Daoy (cell line): Measurements from ENCODE around the gene ATIC. TPM values are rescaled to one million over a fixed set of nuclear protein-coding genes. Genes with fewer than 3 reads are reported as not detected.

Source experiments
- DNase-seq: peaks from one replicate; pipeline ENCODE4 v3.0.0-alpha.2; 2015; ENCODE audit warnings: low read depth
- total RNA-seq: library from RNA; depleted of rRNA; stranded (reverse); fragments of >200 nt; shearing (Covaris generic); gene quantifications from 2 replicates; pipeline ENCODE4 v1.2.3, GENCODE V29; 2014; rRNA removed

The ATIC gene
- total RNA-seq = 26.3 and 44.6 TPM in 2 replicates

GRCh38 chr2:215311625-215312396, at the start of gene ATIC:
Gene ATIC, plus strand, starts transcription at chr2:215312059. Its CDS starts 84 bp downstream, at chr2:215312143.
- peak; percentile 97 for DNase-seq

- no peak for DNase-seq
Observed at GRCh38 chr2:215262303-215262702, 49.6 kb upstream of the ATIC start.

GRCh38 chr2:215262741-215263362, 49.0 kb upstream of the ATIC start:
- no peak for DNase-seq

GRCh38 chr2:215264374-215264773, 47.5 kb upstream of the ATIC start:
- DNase-seq = no peak

DNA sequence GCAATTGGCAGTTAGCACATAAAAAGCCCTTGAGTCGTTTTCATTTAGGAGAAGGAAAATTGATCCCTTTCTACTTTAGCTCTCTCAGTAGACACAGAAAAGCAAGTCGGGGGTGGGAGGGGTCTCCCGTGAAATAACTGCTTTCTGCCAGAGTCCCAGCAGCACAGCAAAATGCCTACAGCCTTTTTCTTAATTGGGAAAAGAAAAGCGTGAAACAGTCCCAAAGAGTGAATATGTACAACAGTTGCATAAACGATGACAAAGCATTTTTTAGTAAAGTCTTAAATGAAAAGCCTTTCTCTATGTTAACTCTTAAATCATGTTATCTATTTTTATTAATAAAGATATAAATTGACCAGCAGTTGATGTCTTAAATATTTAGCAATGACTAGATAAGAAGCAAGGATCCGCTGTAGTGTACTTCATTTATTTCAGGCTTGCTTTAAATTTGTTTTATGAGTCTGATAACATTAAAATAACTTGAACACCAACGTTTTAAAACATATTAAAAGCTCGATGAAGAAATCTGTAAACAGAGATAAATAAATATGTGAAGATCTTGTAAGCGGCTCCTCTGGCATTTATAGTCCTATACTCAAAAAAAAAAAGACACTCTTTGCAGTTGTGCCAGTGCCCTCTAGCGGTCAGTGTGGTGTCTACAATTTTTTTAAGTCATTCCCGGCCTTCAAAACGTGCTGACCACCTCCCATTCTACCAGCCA, 42.3 kb upstream of the ATIC start:
- peak; percentile 70 for DNase-seq

DNA sequence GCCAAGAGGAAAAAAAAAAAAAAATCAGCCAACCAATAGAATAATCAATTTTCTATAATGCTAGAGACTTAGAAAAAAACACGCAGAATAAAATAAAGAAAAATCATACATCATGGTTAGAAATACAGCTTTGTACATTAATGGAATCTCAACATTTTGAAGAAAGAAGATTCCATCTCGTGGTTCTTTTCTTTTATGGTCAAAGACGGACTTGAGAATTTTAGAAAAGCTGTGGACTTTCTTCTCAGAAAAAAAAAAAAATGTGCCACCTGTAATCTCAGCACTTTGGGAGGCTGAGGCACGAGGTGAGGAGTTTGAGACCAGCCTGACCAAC, 41.8 kb upstream of the ATIC start:
- no peak for DNase-seq

DNA sequence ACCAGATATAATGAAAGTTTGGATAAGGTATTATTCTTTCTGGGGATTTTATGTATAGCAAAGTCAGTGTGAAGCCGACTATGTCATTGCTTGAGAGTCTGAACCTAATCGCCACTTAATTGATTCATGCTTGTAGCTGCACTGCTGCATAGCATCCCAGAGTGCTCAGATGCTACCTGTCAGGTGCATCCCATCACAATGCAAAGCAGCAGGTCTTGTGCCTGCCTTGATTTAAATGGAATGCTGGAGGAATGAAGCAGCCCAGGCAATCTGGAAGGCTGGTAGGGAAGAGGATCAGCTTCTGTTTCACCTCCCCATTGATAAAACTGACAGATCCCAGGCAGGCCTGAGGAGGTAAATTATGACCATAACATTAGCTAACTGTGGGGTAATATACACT, 40.4 kb upstream of the ATIC start:
- no peak for DNase-seq

DNA sequence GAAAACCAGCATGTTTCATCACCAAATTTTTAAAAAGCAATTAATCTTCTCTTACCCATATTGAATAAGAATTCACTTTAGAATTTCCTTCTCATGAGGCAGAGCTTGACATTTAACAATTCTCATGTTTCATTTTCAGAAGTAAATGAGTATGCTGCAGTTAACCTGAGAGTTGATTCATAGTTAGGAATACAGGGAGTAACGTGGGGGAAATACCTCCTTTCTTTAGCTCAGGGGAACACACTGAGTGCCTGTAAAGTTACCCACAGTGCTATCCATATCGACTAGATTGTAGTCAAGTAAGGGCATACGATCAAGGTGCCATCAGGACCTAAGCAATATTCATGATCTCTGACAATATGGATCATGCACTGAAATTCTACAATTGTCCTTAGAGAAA, 38.9 kb upstream of the ATIC start:
- no peak for DNase-seq

GRCh38 chr2:215274829-215275228, 37.0 kb upstream of the ATIC start:
- DNase-seq = no peak

GRCh38 chr2:215275824-215276223, 36.0 kb upstream of the ATIC start:
- DNase-seq = no peak

GRCh38 chr2:215277944-215278343, 33.9 kb upstream of the ATIC start:
- peak; percentile 71 for DNase-seq

GRCh38 chr2:215280326-215280725, 31.5 kb upstream of the ATIC start:
- DNase-seq = peak; percentile 52

DNA sequence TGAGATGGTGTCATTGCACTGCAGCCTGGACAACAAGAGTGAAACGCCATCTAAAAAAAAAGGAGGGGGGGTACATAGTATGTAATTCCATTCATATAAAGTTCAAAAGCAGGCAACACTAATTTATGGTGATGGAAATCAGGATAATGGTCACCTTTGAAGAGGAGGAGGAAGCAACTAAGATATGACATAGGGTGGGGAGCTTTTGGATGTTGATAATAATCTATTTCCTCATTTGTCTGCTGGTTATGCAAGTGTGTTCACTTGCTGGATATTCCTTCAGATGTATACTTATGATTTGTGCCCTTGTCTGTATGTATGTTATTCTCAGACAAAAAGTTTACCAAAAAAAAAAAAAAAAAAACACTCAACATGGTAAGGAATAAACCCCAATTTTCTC, 28.6 kb upstream of the ATIC start:
- no peak for DNase-seq

DNA sequence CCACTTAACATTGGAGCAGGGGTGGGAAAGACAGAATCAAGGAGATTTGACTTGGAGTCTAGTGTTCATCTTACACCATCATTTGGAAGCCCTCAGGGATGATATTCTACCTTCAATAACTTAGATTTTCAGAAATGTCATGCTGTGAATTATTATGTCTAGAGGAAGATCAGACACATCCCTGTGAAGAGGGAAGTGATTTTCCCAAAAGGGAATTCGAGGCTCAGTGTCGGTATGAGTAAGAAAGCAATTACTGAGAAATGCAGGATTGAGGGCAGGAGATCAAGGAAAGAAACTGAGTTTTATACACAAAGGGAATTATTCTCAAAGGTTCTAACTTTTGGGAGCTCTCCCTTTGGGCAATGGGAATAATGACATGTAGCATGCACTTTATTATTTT, 25.6 kb upstream of the ATIC start:
- no peak for DNase-seq

DNA sequence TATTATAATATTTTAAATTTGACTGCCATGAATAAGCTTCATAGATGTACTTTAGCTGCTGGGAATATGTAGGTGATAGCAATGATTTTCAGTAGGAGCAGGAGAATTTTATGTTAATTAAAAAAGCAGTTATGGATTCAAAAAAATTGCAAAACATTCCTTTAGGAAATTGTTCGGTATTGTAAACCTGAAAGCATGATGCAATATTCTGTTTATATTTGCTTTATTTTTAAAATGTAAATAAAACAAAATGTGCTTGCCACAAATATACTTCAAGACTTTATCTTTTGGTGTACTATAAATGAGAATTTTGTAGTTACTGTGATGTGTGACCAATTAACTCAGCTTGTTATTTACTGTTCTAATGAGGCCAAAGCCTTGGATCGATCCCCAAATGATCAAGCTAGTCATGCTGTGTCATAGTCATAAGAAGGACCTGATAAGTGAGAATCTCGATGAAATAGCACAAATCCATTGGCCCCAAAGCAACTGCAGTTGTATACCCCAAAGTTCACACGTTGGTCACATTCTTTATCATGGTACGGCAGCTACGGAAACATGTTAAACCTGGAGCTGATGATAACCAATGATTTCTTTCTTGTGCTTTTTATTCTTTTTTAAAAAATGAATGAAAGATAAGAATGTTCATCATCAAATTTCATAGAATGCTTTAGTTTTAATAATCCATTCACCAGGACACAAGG, 23.6 kb upstream of the ATIC start:
- no peak for DNase-seq

DNA sequence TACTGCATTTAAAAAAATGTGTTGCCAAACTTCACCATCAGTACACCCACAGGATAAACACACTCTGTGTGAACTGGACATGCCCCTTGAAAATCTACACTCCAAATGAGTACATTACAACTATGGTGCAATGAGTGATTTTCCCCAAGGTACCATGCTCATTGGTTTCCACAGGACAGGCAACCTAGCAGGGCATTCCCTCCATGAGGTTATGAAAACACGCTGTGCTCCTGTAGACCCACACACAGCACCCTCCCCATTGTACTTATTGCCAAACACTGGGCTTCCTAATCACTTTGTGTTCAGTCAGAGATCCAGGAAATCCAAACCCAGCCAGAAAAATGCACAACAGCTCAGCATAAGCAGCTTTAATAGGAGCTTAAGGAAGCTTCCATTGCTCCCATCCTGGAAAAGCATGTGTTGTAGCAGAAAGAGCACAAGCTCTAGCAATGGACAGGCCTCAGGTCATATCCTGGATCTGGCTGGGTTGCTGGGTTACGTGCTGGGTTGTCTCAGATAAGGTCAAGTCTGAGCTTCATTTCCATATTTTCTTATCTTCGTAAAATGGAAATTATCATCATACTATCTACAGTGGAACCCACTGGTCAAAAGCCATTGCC, 20.8 kb upstream of the ATIC start:
- no peak for DNase-seq

DNA sequence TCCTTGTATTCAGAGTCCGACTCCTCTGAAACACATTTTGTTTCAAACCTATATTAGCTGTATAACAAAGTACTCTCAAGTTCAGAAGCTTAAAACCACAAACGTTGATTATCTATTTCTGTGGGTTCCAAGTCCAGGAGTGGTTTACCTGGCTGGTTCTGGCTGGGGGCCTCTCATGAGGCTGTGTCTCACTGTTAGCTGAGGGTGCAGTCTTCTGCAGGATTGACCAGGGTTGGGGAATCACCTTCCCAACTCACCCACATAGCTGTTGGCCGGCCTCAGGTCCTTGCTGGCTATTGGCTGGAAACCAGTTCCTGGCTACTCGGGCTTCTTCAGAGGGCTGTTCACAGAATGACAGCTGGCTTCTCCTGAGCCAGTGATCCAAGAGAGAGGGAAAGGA, 18.0 kb upstream of the ATIC start:
- no peak for DNase-seq

- DNase-seq = no peak
Observed at GRCh38 chr2:215299337-215299859, 12.5 kb upstream of the ATIC start.

- no peak for DNase-seq
Observed at GRCh38 chr2:215301994-215302393, 9.9 kb upstream of the ATIC start.

GRCh38 chr2:215311259-215311624, 617 bp upstream of the ATIC start:
- DNase-seq = peak; percentile 32

DNA sequence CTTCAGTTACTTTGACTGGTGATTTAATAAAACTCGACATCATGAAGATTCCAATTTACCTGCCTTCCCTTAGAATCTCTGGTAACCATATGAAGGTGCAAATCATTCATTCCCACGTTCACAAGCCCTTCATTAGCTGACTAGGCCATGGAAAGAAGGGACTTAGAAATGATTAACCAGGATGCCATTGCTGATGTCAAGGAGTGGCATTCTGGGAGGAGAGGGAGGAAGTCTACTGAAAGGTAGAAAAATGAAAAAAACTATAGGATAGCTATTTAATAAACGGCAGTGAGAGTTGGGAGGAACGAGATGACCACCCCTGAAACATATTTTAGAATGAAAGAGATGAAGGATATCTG, 1.4 kb downstream of the ATIC start:
- DNase-seq = no peak

DNA sequence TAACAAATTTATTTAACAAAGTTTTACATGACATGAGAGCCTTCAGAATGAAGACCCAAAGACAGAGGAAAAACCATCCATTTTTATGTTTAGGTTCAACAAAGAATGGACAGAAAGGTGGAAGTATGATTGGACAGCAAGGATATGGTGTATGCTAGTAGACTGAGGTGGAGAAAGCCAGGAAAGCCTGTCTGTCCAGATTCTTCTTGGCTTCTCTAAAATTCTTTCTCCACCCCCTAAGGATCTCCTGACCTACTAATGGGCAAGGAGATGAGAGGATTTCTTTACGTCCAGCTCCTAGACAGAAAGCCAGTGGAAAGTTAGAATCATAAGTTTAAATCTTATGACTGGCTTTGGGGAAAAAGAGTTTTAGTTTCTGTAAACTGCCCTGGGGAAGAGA, 3.0 kb downstream of the ATIC start:
- DNase-seq = no peak
